Measurements from ENCODE around the gene MYOG.

- TF ChIP-seq CTCF (IDR thresholded peaks at IDR 0.05) (no peak), ZFX (IDR thresholded peaks at IDR 0.05; ENCODE audit: borderline replicate concordance) (no peak)
Observed at GRCh38 chr1:203046984-203047630, 38.7 kb downstream of the MYOG start.

Measured in 22Rv1 (cell line).